Mucosa of descending colon (tissue), 3 donors: ENCODE data around the gene RPL10. TPM values are rescaled to one million over a fixed set of nuclear protein-coding genes. Genes with fewer than 3 reads are reported as not detected.

Source experiments
- ATAC-seq: fragments of 200-7000 bp; cut with Tn5 transposase; one replicate; pipeline ENCODE4 v1.9.1; 2020; ENCODE audit warnings: mild to moderate bottlenecking, moderate library complexity
- DNase-seq, 3 donors: peaks; one replicate each; pipeline ENCODE4 v3.0.0-alpha.2; 2020
- H3K36me3 ChIP-seq: fragments of 200-600 bp; one replicate; pipeline ENCODE4 v1.8.0; 2021; ENCODE audit warnings: low read depth, mild to moderate bottlenecking
- H3K4me1 ChIP-seq: fragments of 200-600 bp; one replicate; pipeline ENCODE4 v1.8.0; 2021; ENCODE audit warnings: low read depth, mild to moderate bottlenecking
- H3K4me3 ChIP-seq: fragments of 200-600 bp; one replicate; pipeline ENCODE4 v1.8.0; 2021; ENCODE audit warnings: mild to moderate bottlenecking
- H3K9me3 ChIP-seq: fragments of 200-600 bp; one replicate; pipeline ENCODE4 v1.8.0; 2021; ENCODE audit warnings: mild to moderate bottlenecking
- intact Hi-C, 2 donors: fragments of 100-400 bp; cut with DNase I in 1 of 2; cut with micrococcal nuclease in 1 of 2; formaldehyde crosslinking; loops; one replicate each; pipeline versions ENCODE4 v1.11.0 to v1.11.1; 2022; cut with DNase I, micrococcal nuclease
- microRNA-seq: library from miRNA; unstranded; fragments of <30 nt; microRNA quantifications from one replicate; pipeline ENCODE4, GENCODE V29; 2019
- total RNA-seq, 3 donors: library from RNA; stranded (reverse); fragmentation: NEBNext Ultra II Directional in 2 of 3; extraction: Animal tissue kit (Norgen Biotek cat#: 25700) in 2 of 3; gene quantifications; one replicate each; pipeline versions ENCODE4 v1.2.1 to v1.2.4, GENCODE V29; 2021 to 2023
- TF ChIP-seq, protein P1 (sequence below): fragments of 200-600 bp; IDR thresholded peaks from one replicate; pipeline ENCODE4 v1.8.0; 2022; ENCODE audit warnings: antibody characterized with exemption, mild to moderate bottlenecking
- donor health status: DM: no; HTN: no; CAD: no; lungs with moderate emphysema.
- donor health status: DM: no; HTN: no; CAD: no.
- donor health status: DM: no; HTN: yes; CAD: no.

The RPL10 gene
- total RNA-seq, 3 donors from 2014 or later: 2,179 to 2,606 (median 2,424) TPM

DNA sequence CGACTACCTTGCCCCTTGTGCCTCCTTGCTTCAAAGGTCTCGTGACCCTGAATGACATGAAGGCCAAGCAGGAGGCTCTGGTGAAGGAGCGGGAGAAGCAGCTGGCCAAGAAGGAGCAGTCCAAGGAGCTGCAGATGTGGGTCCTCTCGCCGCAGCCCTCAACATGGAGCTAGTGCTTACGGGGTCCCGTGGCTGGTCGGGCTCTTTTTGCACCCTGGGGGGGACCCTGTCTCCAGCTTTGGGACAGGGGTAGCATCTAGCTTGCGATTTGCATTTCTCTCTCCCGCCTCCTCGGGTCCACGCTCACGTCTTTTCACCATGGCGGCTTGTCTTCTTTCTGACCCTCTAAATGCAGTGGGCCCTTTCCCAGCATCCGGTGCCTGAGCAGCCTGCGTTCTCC, 47.6 kb downstream of the RPL10 start:
- Histone ChIP-seq H3K4me1 (peaks cover 6% of the 10 kb centered on the region), H3K9me3 (no peaks in the 10 kb centered on the region), H3K4me3 (no peak overlapping the region), H3K36me3 (no peaks in the 10 kb centered on the region)
- intact Hi-C loops: no loop called here
- no peak for ATAC-seq
- TF ChIP-seq, protein P1, sequence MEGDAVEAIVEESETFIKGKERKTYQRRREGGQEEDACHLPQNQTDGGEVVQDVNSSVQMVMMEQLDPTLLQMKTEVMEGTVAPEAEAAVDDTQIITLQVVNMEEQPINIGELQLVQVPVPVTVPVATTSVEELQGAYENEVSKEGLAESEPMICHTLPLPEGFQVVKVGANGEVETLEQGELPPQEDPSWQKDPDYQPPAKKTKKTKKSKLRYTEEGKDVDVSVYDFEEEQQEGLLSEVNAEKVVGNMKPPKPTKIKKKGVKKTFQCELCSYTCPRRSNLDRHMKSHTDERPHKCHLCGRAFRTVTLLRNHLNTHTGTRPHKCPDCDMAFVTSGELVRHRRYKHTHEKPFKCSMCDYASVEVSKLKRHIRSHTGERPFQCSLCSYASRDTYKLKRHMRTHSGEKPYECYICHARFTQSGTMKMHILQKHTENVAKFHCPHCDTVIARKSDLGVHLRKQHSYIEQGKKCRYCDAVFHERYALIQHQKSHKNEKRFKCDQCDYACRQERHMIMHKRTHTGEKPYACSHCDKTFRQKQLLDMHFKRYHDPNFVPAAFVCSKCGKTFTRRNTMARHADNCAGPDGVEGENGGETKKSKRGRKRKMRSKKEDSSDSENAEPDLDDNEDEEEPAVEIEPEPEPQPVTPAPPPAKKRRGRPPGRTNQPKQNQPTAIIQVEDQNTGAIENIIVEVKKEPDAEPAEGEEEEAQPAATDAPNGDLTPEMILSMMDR: no peak
- DNase-seq: no peak

DNA sequence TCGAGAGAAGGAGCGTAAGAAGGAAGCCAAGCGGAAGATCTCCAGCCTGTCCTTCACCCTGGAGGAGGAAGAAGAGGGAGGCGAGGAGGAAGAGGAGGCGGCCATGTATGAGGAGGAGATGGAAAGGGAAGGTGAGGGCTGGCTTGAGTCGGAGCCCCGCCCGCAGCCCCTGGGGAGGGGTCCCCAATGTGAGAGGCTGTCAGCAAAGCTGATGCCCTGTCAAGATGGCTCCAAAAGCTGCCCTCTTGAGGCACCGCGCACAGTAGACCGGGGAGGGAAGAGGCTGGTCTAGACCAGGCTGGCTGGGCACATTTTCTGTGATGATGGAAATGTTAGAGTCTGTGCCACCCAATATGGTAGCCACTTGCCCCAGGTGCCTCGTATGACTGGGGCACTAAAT, 48.3 kb downstream of the RPL10 start:
- no peaks in the 10 kb centered on the region for H3K9me3 ChIP-seq
- H3K4me1 ChIP-seq: peaks cover 6% of the 10 kb centered on the region
- intact Hi-C loops: no loop called here
- TF ChIP-seq, protein P1: no peak
- no peak overlapping the region for H3K4me3 ChIP-seq
- ATAC-seq (no peak), DNase-seq (no peak)
- no peaks in the 10 kb centered on the region for H3K36me3 ChIP-seq

DNA sequence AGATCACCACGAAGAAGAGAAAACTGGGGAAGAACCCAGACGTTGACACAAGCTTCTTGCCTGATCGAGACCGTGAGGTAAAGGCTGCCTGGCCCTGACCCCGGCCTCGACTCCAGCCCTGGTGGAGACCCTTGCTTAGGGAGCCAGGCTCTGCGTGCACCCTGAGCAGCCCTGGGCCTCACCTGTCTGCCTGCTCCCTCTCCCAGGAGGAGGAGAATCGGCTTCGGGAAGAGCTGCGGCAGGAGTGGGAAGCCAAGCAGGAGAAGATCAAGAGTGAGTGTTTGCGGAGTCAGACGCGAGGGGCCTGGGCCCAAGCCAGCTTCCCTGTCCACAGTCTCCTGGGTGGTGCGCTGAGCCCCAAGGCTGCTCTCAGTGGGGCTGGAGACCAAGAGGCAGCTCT, 50.3 kb downstream of the RPL10 start:
- ATAC-seq (no peak), DNase-seq (no peak)
- no peaks in the 10 kb centered on the region for H3K9me3 ChIP-seq
- intact Hi-C loops: no loop called here
- peaks cover 6% of the 10 kb centered on the region for H3K4me1 ChIP-seq
- no peak overlapping the region for H3K4me3 ChIP-seq
- TF ChIP-seq, protein P1: no peak
- H3K36me3 ChIP-seq: no peaks in the 10 kb centered on the region

DNA sequence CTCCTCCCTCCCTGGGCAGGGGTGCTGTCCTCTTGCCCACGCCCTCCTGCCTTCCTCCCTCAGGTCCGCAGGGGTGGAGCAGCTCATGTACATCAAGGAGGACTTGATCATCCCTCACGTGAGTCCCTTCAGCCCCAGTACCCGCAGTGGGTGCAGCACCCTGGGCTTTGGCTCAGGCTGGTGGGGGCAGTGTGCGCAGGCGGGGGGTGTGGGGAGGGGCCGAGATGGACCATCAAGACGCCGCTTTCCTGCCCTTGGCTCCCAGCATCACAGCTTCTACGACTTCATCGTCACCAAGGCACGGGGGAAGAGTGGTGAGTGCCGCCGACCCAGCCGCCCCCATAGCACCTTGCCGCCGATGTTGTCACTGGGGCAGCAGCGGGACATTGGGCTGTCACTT, 51.4 kb downstream of the RPL10 start:
- Histone ChIP-seq H3K4me1 (peaks cover 6% of the 10 kb centered on the region), H3K9me3 (no peaks in the 10 kb centered on the region), H3K36me3 (no peaks in the 10 kb centered on the region), H3K4me3 (no peak overlapping the region)
- ATAC-seq (no peak), DNase-seq (no peak)
- TF ChIP-seq, protein P1: no peak
- intact Hi-C loops: no loop called here

DNA sequence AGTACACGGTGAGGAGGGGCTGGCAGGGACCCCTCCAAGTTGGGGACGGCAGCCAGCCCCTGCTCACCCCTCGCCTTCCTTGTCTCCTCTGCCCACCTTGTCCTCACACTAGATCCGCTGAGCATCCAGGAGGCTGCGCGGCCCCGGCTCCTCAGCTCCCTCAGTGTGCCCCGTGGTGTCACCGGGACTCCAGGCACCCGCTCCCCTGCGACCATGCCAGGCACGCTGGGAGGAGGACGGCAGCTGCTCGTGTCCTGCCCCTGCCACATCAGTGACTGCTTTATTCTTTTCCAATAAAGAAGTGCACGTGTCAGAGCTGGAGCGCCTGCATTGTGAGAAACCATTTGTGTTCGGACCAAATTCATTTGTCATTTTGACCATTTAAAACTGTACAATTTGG, 52.1 kb downstream of the RPL10 start:
- TF ChIP-seq, protein P1: no peak
- no peaks in the 10 kb centered on the region for H3K36me3 ChIP-seq
- no peak for ATAC-seq
- DNase-seq: no peak
- no peak overlapping the region for H3K4me3 ChIP-seq
- H3K4me1 ChIP-seq: peaks cover under 1% of the 10 kb centered on the region
- no peaks in the 10 kb centered on the region for H3K9me3 ChIP-seq
- intact Hi-C loops: no loop called here

Small RNA genes lying within 50 kb of the gene (microRNA-seq; reads per million reads assigned to microRNA genes)
- gene MIR6858: not detected

Other genes with a start within 250 kb of the RPL10 start
- gene OPN1MW, start 215.8 kb upstream of the RPL10 start, total RNA-seq: not detected
- not detected for gene OPN1MW2, start 178.6 kb upstream of the RPL10 start, total RNA-seq
- gene OPN1MW3, start 140.8 kb upstream of the RPL10 start, total RNA-seq: not detected
- gene TEX28, start 103.3 kb upstream of the RPL10 start, total RNA-seq: not detected
- gene TKTL1, start 102.6 kb upstream of the RPL10 start, total RNA-seq: not detected
- 1,000 to 10,000 TPM in 1 of 3 donors, 100 to 1,000 TPM in 2; 164 to 4,590 (median 513) TPM for gene FLNA, start 23.7 kb upstream of the RPL10 start, total RNA-seq
- gene EMD, start 19.1 kb upstream of the RPL10 start, total RNA-seq: 10 to 100 TPM; 32.3 to 73.0 (median 41.0) TPM
- 10 to 100 TPM; 18.1 to 30.8 (median 25.6) TPM for gene DNASE1L1, start 10.9 kb downstream of the RPL10 start, total RNA-seq
- 10 to 100 TPM; 38.2 to 44.7 (median 43.2) TPM for gene TAFAZZIN, start 13.2 kb downstream of the RPL10 start, total RNA-seq
- 10 to 100 TPM; 78.1 to 95.8 (median 95.2) TPM for gene ATP6AP1, start 30.3 kb downstream of the RPL10 start, total RNA-seq
- 100 to 1,000 TPM in 1 of 3 donors, 10 to 100 TPM in 2; 67.1 to 117 (median 68.1) TPM for gene GDI1, start 38.8 kb downstream of the RPL10 start, total RNA-seq
- gene FAM50A, start 45.8 kb downstream of the RPL10 start, total RNA-seq: 10 to 100 TPM; 46.2 to 65.1 (median 50.5) TPM
- gene PLXNA3, start 59.9 kb downstream of the RPL10 start, total RNA-seq: 10 to 100 TPM; 24.8 to 66.1 (median 51.7) TPM
- 10 to 100 TPM; 10.7 to 18.5 (median 13.9) TPM for gene LAGE3, start 80.9 kb downstream of the RPL10 start, total RNA-seq
- 10 to 100 TPM; 29.2 to 41.6 (median 32.3) TPM for gene UBL4A, start 88.2 kb downstream of the RPL10 start, total RNA-seq
- 10 to 100 TPM; 26.2 to 30.6 (median 28.0) TPM for gene SLC10A3, start 92.3 kb downstream of the RPL10 start, total RNA-seq
- 10 to 100 TPM; 52.5 to 75.6 (median 64.8) TPM for gene FAM3A, start 117.9 kb downstream of the RPL10 start, total RNA-seq
- gene G6PD, start 148.5 kb downstream of the RPL10 start, total RNA-seq: 10 to 100 TPM; 28.0 to 34.4 (median 33.9) TPM
- 10 to 100 TPM; 26.7 to 36.3 (median 30.3) TPM for gene IKBKG, start 149.2 kb downstream of the RPL10 start, total RNA-seq
- not detected for gene CTAG1A, start 186.8 kb downstream of the RPL10 start, total RNA-seq
- gene CTAG1B, start 220.9 kb downstream of the RPL10 start, total RNA-seq: not detected